HuH-7.5 (cell line): ENCODE data around the gene ZG16B.
A peak's percentile ranks its signal among the peaks of the same experiment; 100 is the strongest.

Experiments used
- DNase-seq: peaks from one replicate; pipeline ENCODE4 v3.0.0; 2011; ENCODE audit warnings: low spot score

ZG16B gene

GRCh38 chr16:2867987-2868789, 38.1 kb downstream of the ZG16B start:
- peak; percentile 91 for DNase-seq

GRCh38 chr16:2871926-2872325, 41.8 kb downstream of the ZG16B start:
- DNase-seq, result no peak

GRCh38 chr16:2874032-2874911, 44.2 kb downstream of the ZG16B start:
- no peak for DNase-seq

- no peak for DNase-seq
These were observed 44.8 kb downstream of the ZG16B start for GRCh38 chr16:2874912-2875362.

GRCh38 chr16:2879854-2880508, 49.9 kb downstream of the ZG16B start:
- no peak for DNase-seq
